HEK293T (cell line): ENCODE data around the gene SPEN.
"Not testable (repeated sequence)": the region's sequence is repeated elsewhere in the genome, so short reads cannot be mapped to it uniquely, and the experiment has no call there.

ENCODE experiments used
- CTCF ChIA-PET: fragments of 350-600 bp; formaldehyde crosslinking; extraction: SDS; loops from one replicate; lab custom pipeline; 2021; ENCODE audit warnings: antibody characterized with exemption, inconsistent platforms; lab: Yijun Ruan, JAX
- POLR2A ChIA-PET: fragments of 350-600 bp; formaldehyde crosslinking; extraction: SDS; loops from one replicate; lab custom pipeline; 2020; ENCODE audit warnings: antibody characterized with exemption, inconsistent platforms; lab: Yijun Ruan, JAX
- DNase-seq: peaks from one replicate; pipeline ENCODE4 v3.0.0; 2012; ENCODE audit warnings: mixed read lengths; ENCODE audit errors: extremely low spot score
- ARNT ChIP-seq: fragments of 450-650 bp; IDR thresholded peaks from 2 replicates; pipeline ENCODE4 v1.6.1; 2017; ENCODE audit warnings: mild to moderate bottlenecking
- BHLHE40 ChIP-seq: fragments of 450-650 bp; IDR thresholded peaks from 2 replicates; pipeline ENCODE4 v1.6.1; 2016; ENCODE audit warnings: mild to moderate bottlenecking, moderate library complexity, borderline replicate concordance
- CTBP1 ChIP-seq: fragments of 450-650 bp; IDR thresholded peaks from 2 replicates; pipeline ENCODE4 v1.6.1; 2016; ENCODE audit warnings: borderline replicate concordance
- FOXA1 ChIP-seq: fragments of 450-650 bp; IDR thresholded peaks from 2 replicates; pipeline ENCODE4 v1.6.1; 2016; ENCODE audit warnings: mild to moderate bottlenecking
- FOXK2 ChIP-seq: fragments of 450-650 bp; IDR thresholded peaks from 2 replicates; pipeline ENCODE4 v1.6.1; 2016; ENCODE audit warnings: mild to moderate bottlenecking
- FOXM1 ChIP-seq: fragments of 450-650 bp; IDR thresholded peaks from 2 replicates; pipeline ENCODE4 v1.6.1; 2017; ENCODE audit warnings: mild to moderate bottlenecking, borderline replicate concordance
- HDGF ChIP-seq: fragments of 450-650 bp; IDR thresholded peaks from 2 replicates; pipeline ENCODE4 v1.6.1; 2017; ENCODE audit warnings: antibody characterized with exemption, borderline replicate concordance
- L3MBTL2 ChIP-seq: fragments of 450-650 bp; conservative IDR thresholded peaks from 2 replicates; pipeline ENCODE4 v1.6.1; 2016; ENCODE audit warnings: mild to moderate bottlenecking
- LEF1 ChIP-seq: fragments of 450-650 bp; IDR thresholded peaks from 2 replicates; pipeline ENCODE4 v1.6.1; 2017; ENCODE audit warnings: mild to moderate bottlenecking, borderline replicate concordance
- NFRKB ChIP-seq: fragments of 450-650 bp; IDR thresholded peaks from 2 replicates; pipeline ENCODE4 v1.6.1; 2016; ENCODE audit warnings: mild to moderate bottlenecking, moderate library complexity
- SP1 ChIP-seq: fragments of 450-650 bp; IDR thresholded peaks from 2 replicates; pipeline ENCODE4 v1.6.1; 2017
- SUZ12 ChIP-seq: fragments of 450-650 bp; IDR thresholded peaks from 2 replicates; pipeline ENCODE4 v1.6.1; 2016; ENCODE audit warnings: mild to moderate bottlenecking
- TARDBP ChIP-seq: fragments of 450-650 bp; IDR thresholded peaks from 2 replicates; pipeline ENCODE4 v1.6.1; 2016
- ZNF384 ChIP-seq: fragments of 450-650 bp; IDR thresholded peaks from 2 replicates; pipeline ENCODE4 v1.6.1; 2016
- TF ChIP-seq, protein P1 (sequence below): fragments of 450-650 bp; IDR thresholded peaks from 2 replicates; pipeline ENCODE4 v1.6.1; 2016

Gene SPEN

DNA sequence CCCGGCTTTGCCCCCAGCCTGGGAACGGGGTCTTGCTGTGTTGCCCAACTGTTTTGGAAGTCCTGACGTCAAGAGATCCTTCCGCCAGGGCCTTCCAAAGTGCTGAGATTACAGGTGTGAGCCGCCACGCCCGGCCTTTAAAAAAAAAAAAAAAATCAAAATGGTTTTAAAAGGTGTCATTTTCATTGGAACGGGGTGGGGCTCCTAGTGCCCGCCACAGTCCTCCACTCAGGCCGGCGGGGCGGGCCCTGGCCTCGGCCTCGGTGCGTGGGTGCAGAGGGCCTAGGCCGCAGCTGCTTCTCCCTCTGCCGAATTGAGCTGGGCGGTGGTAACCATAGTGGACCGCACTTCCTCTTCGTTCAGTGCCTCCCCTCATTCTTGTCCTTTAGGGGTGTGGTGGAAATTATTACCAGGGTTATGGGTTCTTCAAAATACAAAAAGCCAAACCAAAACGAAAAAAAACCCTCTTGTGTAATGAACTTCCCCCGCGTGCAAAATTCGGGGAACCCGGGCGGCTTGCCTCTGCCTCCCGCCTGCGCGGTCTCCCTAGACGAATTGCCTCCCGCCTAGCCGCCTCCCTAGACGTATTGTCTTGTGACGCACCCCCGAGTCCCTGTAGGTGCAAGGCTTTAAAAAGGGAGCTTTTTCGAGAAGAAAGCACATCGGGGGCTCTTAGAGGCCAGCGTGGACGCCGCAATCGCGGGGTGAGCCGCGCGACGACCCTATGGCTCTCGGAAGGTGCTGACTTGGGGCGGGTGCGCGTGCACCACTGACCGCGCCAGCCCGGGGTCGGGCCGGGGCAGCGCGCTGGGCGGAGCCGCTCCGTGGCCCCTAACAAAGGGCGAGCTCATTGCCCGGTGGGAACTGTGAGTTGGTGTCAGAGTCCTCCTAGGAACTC lies 10.5 kb upstream of the SPEN start:
- TF ChIP-seq NFRKB (no peak), SP1 (no peak), SUZ12 (no peak), ARNT (no peak)
- TF ChIP-seq, protein P1, sequence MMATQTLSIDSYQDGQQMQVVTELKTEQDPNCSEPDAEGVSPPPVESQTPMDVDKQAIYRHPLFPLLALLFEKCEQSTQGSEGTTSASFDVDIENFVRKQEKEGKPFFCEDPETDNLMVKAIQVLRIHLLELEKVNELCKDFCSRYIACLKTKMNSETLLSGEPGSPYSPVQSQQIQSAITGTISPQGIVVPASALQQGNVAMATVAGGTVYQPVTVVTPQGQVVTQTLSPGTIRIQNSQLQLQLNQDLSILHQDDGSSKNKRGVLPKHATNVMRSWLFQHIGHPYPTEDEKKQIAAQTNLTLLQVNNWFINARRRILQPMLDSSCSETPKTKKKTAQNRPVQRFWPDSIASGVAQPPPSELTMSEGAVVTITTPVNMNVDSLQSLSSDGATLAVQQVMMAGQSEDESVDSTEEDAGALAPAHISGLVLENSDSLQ = no peak
- ChIA-PET CTCF (interaction anchor here (0.5 to 1.1 kb wide), 3 partner anchors 22 to 127 kb away, joined by 3 to 11 read pairs (median 6); no protein-coding TSS in a partner anchor), POLR2A (interaction anchor here (0.7 to 4.4 kb wide), 10 partner anchors 8 to 46 kb away, joined by 3 to 68 read pairs (median 4); partner anchors contain the start of gene SPEN)
- no peak for DNase-seq

GRCh38 chr1:15837931-15838330 lies 9.6 kb upstream of the SPEN start:
- TF ChIP-seq SP1 (no peak), ZNF384 (no peak), CTBP1 (no peak), FOXM1 (no peak), TARDBP (no peak), BHLHE40 (no peak), SUZ12 (no peak)
- CTCF ChIA-PET = interaction anchor here (0.8 to 1.4 kb wide), 3 partner anchors 12 to 34 kb away, joined by 3 to 6 read pairs (median 4); no protein-coding TSS in a partner anchor
- POLR2A ChIA-PET = interaction anchor here (1.1 to 4.4 kb wide), 2 partner anchors 11 to 21 kb away, joined by 3 to 68 read pairs; partner anchors contain the start of gene SPEN
- no peak for DNase-seq

DNA sequence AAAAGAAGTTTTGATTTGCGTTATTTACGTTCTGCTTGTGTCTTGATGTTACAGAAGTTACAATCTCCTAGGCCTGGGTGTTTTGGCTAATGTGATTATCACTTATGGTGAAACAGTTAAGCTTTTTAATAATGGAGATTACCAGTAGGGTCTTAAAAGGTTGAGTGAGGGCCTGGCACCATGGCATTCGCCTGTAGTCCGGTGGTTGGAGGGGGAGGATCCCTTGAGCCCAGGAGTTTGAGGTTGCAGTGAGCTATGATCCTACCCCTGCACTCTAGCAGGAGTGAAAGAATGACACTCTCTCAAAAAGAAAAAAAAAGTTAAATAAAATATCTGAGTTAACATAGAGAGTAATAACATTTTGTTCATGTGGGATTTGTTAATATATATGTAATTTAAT lies 8.8 kb upstream of the SPEN start:
- ChIA-PET POLR2A (interaction anchor here (4.4 kb wide), 1 partner anchor 10 kb away, joined by 68 read pairs; the partner anchor contains the start of gene SPEN), CTCF (interaction anchor here (0.6 to 1.4 kb wide), 3 partner anchors 12 to 56 kb away, joined by 3 to 4 read pairs (median 3); no protein-coding TSS in a partner anchor)
- TF ChIP-seq NFRKB (no peak), SUZ12 (no peak), FOXA1 (no peak), BHLHE40 (no peak), L3MBTL2 (no peak), FOXK2 (no peak), LEF1 (no peak), SP1 (no peak)
- DNase-seq = no peak

GRCh38 chr1:15843826-15844572 lies 3.5 kb upstream of the SPEN start:
- POLR2A ChIA-PET = interaction anchor here (0.6 to 11.2 kb wide), 6 partner anchors 8 to 63 kb away, joined by 3 to 187 read pairs (median 4); no protein-coding TSS in a partner anchor
- TF ChIP-seq FOXK2 (no peak), HDGF (no peak), ARNT (no peak), ZNF384 (peak; percentile 66)
- CTCF ChIA-PET = interaction anchor here (0.7 to 1.1 kb wide), 2 partner anchors 28 to 209 kb away, joined by 3 to 7 read pairs; no protein-coding TSS in a partner anchor
- no peak for DNase-seq

- ChIA-PET POLR2A (interaction anchor here (3.0 to 11.2 kb wide), 3 partner anchors 8 to 31 kb away, joined by 15 to 187 read pairs (median 68); no protein-coding TSS in a partner anchor), CTCF (interaction anchor here (0.6 kb wide), 1 partner anchor 504 kb away, joined by 3 read pairs; no protein-coding TSS in a partner anchor)
- TF ChIP-seq ZNF384 = peak; percentile 81
- not testable (repeated sequence) for DNase-seq
These were observed 1.5 kb upstream of the SPEN start for GRCh38 chr1:15846056-15846455.

- ChIA-PET POLR2A (interaction anchor here (0.7 to 11.2 kb wide), 20 partner anchors 10 to 128 kb away, joined by 3 to 187 read pairs (median 5); partner anchors contain the start of genes UQCRHL and ZBTB17), CTCF (interaction anchor here (0.9 to 1.6 kb wide), 2 partner anchors 29 to 56 kb away, joined by 3 to 7 read pairs; no protein-coding TSS in a partner anchor)
- no peak for TF ChIP-seq BHLHE40
- TF ChIP-seq FOXM1 = no peak
- no peak for TF ChIP-seq HDGF
- TF ChIP-seq ARNT = no peak
- no peak for DNase-seq
These were observed 311 bp downstream of the SPEN start for GRCh38 chr1:15847893-15848142.

DNA sequence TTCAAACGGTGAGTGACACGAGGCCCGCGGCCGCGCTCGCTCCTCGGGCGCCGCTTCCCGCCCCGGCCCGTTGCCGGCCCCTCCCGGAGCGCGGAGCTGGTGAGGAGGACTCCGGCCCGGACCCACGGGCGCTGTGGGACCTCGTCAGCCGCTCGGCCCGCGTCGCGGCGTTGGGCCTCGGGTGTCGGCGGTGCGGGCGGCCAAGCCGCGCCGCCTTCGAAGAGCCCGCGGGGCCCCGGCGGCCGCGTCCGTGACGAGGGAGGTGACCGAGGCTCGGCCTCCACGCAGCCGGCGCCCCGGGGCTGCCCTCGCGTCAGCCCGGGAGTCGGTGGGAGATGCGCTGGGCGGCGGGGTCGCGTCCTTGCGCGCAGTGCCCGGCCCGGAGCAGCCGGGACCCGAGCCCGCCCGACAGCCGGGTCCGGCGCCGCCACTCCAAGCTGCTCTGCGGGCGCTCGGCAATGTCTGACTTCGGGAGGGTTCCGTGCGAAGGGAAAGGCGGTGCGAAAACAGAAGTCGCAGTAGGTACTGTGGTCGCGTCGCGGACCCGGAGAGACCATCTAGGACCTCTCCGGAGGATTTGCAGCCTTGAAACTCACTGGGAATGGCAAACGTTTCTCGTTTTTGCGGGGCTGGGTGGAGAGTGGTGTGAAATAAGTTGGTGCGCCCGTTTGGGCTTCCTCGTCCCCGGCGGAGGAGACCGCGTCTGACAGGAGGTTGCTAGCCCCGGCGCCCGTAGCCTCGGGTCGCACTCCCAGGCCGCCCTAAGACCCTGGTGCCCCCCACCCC lies 829 bp downstream of the SPEN start:
- POLR2A ChIA-PET = interaction anchor here (0.7 to 11.2 kb wide), 21 partner anchors 11 to 127 kb away, joined by 3 to 187 read pairs (median 5); partner anchors contain the start of genes UQCRHL and ZBTB17
- TF ChIP-seq ZNF384 = no peak
- TF ChIP-seq LEF1 = no peak
- TF ChIP-seq NFRKB = no peak
- CTCF ChIA-PET = no interaction called here
- DNase-seq = no peak
